HL-60/S4 treated with retinoic acid at 250 ng/mL for 4 days and 3 days (cell line): ENCODE results near the gene MMP12.
"Not testable (repeated sequence)": the region's sequence is repeated elsewhere in the genome, so short reads cannot be mapped to it uniquely, and the experiment has no call there.

Source experiments
- in situ Hi-C: fragments of 300-500 bp; cut with MboI; formaldehyde crosslinking; loops from 2 replicates; pipeline ENCODE4 v1.7.0; 2022; ENCODE audit warnings: low sequenced_read_pairs

The MMP12 gene

DNA sequence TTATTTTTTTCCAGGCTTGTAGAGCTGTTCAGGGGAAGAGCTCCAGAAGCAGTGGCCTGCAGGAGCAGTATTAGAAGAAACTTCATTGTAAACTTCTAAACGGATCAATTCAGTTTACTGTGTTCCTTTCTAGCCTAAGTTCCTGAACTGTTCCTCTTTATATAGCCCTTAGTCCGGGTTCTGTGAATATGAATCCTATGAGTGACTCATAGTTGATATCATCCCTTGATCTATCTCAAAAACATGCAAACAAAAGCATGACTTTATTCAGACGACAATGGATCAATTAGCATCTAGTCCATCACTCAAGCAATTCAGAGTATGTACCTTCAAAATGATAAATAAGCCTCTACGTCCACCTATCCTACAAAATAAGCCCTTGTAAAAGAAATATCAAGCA lies at the start of gene MMP12:
Gene MMP12 (minus strand): TSS at position 131 of the 400 bp plus-strand sequence. CDS start 45 bp downstream, at position 86.
- in situ Hi-C loops = no loop called here

DNA sequence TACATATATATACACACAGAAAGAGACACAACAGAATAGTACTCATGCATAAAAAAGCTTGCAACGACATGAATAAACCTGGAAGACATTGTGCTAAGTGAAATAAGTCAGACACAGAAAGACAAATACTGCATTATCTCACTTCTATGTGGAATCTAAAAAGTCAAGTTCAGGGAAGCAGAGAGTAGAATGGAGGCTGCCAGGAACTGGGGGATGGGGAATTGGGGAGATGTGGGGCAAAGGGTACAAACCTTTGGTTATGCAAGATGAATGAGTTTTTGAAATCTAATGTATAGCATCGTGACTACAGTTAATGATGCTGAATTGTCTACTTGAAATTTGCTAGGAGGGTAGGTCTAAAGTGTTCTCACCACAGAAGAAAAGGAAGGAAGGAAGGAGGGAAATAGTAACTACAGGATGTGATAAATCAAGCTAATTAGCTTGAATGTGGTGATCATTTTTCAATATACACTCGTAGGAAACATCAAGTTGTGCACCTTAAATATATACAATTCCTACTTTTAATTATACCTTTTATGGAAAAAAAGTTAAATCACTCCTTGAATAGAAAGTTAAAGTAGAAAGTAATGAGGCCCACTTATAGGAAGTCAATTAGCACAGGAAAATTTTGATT lies 46.9 kb upstream of the MMP12 start:
- in situ Hi-C loops = no loop called here

GRCh38 chr11:102920118-102920684 lies 45.4 kb upstream of the MMP12 start:
- in situ Hi-C loops = no loop called here

- in situ Hi-C loops = no loop called here
Observed at GRCh38 chr11:102915044-102915375, 40.2 kb upstream of the MMP12 start.

- in situ Hi-C loops = no loop called here
Observed at GRCh38 chr11:102914238-102915043, 39.7 kb upstream of the MMP12 start.

DNA sequence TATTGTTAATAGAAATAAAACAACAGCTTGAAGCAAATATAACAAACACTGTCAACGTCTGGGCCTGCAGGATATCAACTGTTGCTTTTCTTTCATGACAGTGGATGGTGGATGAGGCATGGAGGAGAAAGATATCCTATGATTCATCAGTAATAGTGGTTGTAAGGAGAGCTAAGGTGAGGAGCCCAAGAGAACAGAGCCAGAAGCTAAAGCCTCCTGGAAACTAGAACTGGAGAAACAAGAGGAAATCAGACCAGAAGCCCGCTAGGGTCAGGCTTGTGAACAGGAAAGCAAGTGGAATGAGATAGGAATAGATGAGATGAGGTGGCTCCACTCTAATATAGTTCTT lies 37.7 kb upstream of the MMP12 start:
- in situ Hi-C loops = no loop called here

DNA sequence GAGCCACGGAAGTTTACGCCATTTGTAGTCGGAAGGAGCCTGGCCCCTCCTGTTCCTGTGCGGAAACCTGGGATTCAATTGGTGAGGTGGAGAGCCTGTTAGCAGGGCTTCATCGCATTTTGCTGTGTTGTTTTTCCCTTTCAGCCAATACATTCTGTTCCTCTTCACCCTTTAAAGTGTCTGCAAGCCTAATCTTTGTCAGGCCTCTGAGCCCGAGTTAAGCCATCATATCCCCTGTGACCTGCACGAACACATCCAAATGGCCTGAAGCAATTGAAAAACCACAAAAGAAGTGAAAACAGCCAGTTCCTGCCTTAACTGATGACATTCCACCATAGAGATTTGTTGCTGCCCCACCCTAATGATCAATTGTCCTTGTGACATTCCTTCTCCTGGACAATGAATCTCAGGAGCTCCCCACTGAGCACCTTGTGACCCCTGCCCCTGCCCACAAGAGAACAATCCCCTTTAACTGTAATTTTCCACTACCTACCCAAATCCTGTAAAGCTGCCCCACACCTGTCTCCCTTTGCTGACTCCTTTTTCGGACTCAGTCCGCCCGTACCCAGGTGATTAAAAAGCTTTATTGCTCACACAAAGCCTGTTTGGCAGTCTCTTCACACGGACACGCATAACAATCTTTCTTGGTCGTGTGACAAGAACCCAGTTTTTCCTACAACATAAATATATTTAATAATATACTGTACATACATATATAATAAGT lies 37.1 kb upstream of the MMP12 start:
- in situ Hi-C loops = no loop called here

GRCh38 chr11:102905848-102906247 lies 31.1 kb upstream of the MMP12 start:
- in situ Hi-C loops = not testable (repeated sequence)

GRCh38 chr11:102903895-102904294 lies 29.1 kb upstream of the MMP12 start:
- in situ Hi-C loops = not testable (repeated sequence)

- in situ Hi-C loops = no loop called here
Observed at GRCh38 chr11:102900346-102900745, 25.6 kb upstream of the MMP12 start.

DNA sequence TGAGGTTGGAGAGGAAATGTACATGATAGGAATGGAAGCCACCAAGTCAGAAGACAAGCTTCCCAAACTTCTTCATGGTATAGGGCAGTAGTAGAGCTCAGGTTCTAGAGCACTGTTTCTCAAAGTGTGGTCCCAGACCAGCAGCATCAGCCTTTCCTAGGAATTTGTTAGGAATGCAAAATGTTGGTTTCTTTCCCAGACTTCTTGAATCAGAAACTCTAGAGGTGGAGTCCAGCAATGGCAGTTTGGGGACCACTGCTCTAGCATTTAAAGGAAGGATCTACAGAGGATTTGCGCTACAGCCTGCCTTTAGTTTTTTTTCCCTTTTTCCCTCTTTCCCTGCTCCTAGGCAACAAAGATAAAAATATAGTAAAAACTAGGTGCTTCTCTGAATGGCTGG lies 17.0 kb upstream of the MMP12 start:
- in situ Hi-C loops = no loop called here

GRCh38 chr11:102886999-102887398 lies 12.2 kb upstream of the MMP12 start:
- in situ Hi-C loops = no loop called here

DNA sequence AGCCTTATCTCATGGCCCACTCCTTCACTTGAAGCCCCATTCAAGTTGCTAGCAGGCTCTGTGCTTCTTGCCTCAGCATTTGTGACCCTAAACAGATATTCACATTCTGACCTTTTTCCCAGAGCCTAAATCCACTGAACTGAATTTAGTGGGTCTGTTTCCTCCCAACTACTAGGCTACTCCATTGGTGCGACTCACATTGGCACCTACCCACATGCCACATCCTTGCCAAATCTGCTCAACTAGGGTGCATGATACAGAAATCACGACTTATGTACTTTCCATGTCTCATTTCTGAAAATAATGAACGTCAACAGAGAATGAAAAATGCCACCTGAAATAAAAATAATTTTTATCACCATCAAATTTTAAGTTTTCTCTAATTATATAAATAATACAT lies 8.4 kb upstream of the MMP12 start:
- in situ Hi-C loops = no loop called here

GRCh38 chr11:102882389-102883024 lies 7.7 kb upstream of the MMP12 start:
- in situ Hi-C loops = no loop called here

DNA sequence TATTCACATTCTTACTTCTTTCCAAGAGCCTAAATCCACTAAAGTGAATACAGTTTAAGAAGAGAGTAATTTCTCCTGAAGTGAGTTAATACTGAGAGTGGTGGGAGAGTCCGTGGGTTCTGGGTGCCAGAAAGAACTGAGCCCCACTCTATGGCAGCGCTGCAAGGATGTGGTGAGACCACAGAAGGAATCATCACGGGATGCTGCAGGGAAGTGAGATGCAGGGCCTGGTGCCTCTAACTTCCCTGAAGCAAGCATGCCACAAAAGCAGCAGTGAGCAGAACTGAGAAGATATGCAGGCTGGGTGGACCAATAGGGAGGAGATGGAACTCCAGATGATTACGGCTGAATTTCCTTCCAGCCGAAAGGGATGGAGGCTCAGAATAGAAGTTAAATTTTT lies 5.0 kb upstream of the MMP12 start:
- in situ Hi-C loops = no loop called here

DNA sequence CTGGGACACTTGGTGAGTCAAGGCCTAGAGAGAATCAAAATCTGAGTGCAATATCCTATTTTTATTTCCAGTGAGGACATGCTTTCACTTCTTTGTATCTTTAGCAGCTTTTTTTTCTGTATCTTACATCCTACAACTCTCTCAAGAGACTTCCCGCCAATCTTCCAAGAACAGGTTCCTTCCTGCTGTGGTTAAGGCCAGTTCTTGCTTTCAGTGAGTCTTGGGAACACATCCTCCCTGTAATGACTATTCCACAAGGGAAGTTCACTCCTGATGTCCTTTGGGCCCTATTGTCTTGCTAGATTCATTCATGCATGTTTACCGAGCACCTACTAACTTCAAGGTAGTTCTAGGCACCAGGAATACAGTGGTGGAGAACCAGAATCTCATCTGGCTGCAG lies 3.8 kb upstream of the MMP12 start:
- in situ Hi-C loops = no loop called here

DNA sequence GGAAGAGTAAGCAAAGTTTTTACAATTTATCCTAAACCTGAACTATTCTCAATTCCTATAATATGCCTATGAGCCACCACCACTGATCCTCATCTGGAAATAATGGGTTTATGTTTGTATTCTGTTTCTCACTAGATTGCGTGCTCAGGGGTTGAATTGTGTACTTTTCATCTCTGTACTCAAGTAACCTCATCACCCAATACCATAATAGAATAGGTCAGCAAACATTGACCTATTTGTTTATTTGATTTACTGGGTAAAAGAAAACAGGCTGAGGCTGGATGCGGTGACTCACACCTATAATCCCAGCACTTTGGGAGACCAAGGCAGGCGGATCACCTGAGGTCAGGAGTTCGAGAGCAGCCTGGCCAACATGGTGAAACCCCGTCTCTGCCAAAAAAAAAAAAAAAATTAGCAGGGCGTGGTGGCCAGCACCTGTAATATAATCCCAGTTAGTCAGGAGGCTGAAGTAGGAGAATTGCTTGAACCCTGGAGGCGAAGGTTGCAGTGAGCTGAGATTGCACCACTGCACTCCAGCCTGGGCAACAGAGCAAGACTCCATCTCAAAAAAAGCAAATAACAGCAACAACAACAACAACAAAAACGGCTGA lies 5.3 kb downstream of the MMP12 start:
- in situ Hi-C loops = not testable (repeated sequence)

DNA sequence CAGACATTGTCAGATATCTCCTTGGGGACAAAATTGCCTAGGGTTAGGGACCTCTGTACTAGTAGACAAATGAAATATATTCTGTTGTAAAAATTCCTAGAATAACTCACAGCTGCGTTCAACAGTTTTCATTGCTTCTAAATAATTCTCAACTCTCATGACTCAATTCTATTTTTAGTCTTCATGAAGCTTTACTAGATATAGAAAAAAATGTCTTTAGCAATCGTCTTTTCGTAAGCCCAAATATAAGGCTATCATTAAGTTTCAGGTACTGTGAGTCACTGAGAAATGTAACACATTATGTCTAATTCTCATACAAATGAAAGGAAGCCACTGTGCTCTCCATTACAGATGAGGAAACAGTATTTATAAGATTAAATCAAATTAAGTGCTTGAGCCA lies 6.4 kb downstream of the MMP12 start:
- in situ Hi-C loops = no loop called here

DNA sequence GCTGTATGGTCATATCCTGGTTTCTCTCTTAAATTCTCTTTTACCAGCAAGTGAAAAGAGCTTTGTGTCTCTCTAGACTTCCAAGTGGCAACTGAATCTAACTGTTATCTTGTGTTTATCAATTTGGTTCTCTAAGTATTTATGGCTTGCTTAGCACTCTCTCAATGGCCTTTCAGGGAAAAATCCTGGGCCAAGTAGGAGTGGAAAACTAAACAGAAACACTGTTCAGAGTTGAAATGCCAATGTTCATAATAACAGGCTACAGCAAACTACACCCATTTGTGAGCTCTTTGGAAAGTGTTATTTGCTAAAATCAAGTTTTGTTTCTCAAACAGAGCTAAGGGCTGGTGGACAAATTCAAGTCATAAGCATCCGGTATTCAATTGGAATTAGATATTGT lies 10.1 kb downstream of the MMP12 start:
- in situ Hi-C loops = no loop called here

DNA sequence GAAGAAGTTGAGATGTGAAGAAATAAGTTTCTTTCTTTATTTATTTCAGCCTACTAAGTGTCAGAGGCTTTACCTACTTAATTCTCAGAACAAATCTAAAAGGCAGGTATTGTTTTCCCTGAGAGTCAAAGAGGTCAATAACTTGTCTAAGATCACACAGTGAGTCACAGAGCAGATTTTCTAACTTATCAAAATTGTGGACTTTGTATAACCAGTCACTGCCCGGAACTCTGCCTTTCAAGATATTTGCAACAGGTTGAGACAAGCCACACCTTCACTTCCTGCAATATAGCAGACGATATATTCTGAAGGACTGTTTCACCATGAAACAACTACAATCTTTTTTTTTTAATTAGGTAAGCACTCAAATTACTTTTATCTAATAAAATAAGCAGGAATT lies 20.8 kb downstream of the MMP12 start:
- in situ Hi-C loops = no loop called here

- in situ Hi-C loops = no loop called here
Observed at GRCh38 chr11:102853055-102853454, 21.7 kb downstream of the MMP12 start.
